Activated T-helper 2 cell treated with anti-CD3 and anti-CD28 coated beads, Interferon-gamma antibody, Interleukin-2, Interleukin-4, amounts not matched to agents 10 μg/mL and 5 μg/mL and 100 μg/mL, durations not matched to agents 14 hours and 24 hours and 36 hours (primary cell): ENCODE data around the gene DIAPH1. TPM values are rescaled to one million over a fixed set of nuclear protein-coding genes. Genes with fewer than 3 reads are reported as not detected.

Experiments
- DNase-seq: peaks from one replicate; pipeline ENCODE4 v3.0.0; 2021; ENCODE audit warnings: low spot score
- H3K27ac Mint-ChIP-seq: one replicate; pipeline ENCODE4 v1.8.0; 2021; ENCODE audit warnings: mixed read lengths
- H3K27me3 Mint-ChIP-seq: one replicate; pipeline ENCODE4 v1.8.0; 2021; ENCODE audit warnings: low read depth, mixed read lengths
- H3K36me3 Mint-ChIP-seq: one replicate; pipeline ENCODE4 v1.8.0; 2021; ENCODE audit warnings: low read depth, mixed read lengths
- H3K4me1 Mint-ChIP-seq: one replicate; pipeline ENCODE4 v1.8.0; 2021; ENCODE audit warnings: low read depth, mixed read lengths
- H3K4me3 Mint-ChIP-seq: one replicate; pipeline ENCODE4 v1.8.0; 2021; ENCODE audit warnings: low read depth, mild to moderate bottlenecking, moderate library complexity, mixed read lengths
- H3K9me3 Mint-ChIP-seq: one replicate; pipeline ENCODE4 v1.8.0; 2021; ENCODE audit warnings: mixed read lengths
- intact Hi-C: fragments of 100-400 bp; cut with micrococcal nuclease; formaldehyde crosslinking; loops from one replicate; pipeline ENCODE4 v1.15.1; 2023
- total RNA-seq: library from RNA; stranded (reverse); gene quantifications from 2 replicates; pipeline ENCODE4 v1.2.3, GENCODE V29; 2022

The DIAPH1 gene
- total RNA-seq, 1 donor from 2014 or later = 228 TPM

DNA sequence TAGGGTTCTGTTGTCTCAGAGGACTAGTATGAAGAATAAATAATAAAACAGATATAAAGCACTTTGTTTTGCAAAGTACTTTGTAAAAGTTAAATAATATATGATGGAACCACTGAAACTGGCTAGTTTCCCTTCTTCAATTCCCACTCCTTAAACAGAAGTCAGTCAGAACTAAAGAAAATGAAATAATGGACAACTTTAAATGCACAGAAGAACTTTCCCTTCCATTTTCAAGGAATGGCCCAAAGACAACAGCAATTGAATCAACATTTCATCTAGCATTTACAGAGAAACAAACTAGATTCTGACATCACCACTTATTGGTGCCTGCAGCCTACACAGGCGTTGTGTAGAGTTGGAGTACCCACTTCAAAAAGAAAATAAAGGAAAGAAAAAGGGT is 16.2 kb downstream of the DIAPH1 start:
- no peaks in the 10 kb centered on the region for H3K9me3 Mint-ChIP-seq
- H3K36me3 Mint-ChIP-seq = peaks cover 23% of the 10 kb centered on the region
- no peaks in the 10 kb centered on the region for H3K27me3 Mint-ChIP-seq
- H3K27ac Mint-ChIP-seq = peak overlapping the region; percentile 68
- intact Hi-C loops = no loop called here
- H3K4me3 Mint-ChIP-seq = peak overlapping the region; percentile 10
- DNase-seq = no peak
- peaks cover 74% of the 10 kb centered on the region for H3K4me1 Mint-ChIP-seq

DNA sequence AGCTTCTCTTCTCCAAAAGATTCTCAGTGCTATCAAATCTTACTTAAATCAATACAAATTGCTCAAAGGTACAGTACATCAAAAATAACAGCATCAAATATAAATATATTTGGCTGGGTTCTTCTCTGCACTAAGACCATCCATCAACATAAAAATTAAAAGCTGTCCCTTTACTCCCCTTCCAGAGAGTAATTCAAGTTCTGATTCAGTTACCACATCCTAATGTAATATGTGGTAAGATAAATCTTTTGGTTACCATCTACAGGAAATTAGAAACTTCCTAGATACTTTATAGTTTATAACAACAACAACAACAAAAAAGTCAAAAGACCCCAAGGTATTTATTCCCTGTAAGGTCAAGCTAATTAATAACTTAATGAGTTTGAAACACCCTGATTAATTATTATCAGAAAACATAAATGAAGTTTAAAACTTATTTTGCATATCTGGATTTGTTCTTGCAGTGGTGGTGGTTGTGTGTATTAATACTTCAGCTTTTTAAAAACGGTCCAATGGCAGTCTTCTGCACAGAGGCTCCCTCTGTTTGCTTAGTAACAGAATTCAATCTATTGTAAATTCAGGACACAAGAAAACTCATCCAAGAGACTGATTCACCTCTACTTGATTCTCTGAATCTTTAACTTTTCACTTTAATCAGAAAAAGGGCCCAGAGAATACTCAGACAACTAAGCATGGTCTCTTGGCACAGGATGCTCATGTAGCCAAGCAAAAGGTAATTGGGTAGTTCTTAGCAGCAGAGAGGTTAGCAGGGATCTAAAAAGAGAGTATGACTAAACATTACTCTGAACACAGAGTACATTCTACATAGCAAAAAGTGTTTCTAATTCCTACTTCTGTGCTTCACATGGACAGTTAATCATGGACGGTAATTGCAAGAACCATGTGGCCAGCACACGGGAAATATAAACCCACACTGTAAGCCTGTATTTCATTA is 20.1 kb downstream of the DIAPH1 start:
- no peak overlapping the region for H3K4me3 Mint-ChIP-seq
- peak overlapping the region; percentile 59 for H3K27ac Mint-ChIP-seq
- H3K9me3 Mint-ChIP-seq = no peaks in the 10 kb centered on the region
- H3K4me1 Mint-ChIP-seq = peaks cover 58% of the 10 kb centered on the region
- DNase-seq = no peak
- peaks cover 34% of the 10 kb centered on the region for H3K36me3 Mint-ChIP-seq
- H3K27me3 Mint-ChIP-seq = no peaks in the 10 kb centered on the region
- intact Hi-C loops = no loop called here

DNA sequence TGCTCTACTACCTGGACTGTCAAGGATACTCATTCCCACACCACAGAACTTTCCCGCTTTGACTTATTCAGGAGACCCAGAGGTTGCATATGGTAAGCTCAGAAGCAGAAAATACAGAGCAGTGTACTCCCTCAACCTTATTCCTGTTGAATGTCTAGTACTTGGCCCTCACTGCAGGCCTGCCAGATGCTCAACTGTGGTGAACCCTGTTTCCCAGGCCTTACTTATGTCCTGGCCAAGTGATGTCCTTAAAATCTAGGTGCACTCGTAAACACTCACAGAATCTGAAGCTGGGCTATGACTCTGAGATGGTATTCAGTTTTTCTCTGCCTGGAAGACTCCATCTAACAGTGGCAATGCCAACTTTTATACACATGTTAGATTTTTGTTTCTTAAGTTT is 21.0 kb downstream of the DIAPH1 start:
- peaks cover 53% of the 10 kb centered on the region for H3K4me1 Mint-ChIP-seq
- H3K9me3 Mint-ChIP-seq = no peaks in the 10 kb centered on the region
- no peaks in the 10 kb centered on the region for H3K27me3 Mint-ChIP-seq
- DNase-seq = no peak
- H3K27ac Mint-ChIP-seq = no peak overlapping the region
- intact Hi-C loops = no loop called here
- H3K36me3 Mint-ChIP-seq = peaks cover 33% of the 10 kb centered on the region
- no peak overlapping the region for H3K4me3 Mint-ChIP-seq

DNA sequence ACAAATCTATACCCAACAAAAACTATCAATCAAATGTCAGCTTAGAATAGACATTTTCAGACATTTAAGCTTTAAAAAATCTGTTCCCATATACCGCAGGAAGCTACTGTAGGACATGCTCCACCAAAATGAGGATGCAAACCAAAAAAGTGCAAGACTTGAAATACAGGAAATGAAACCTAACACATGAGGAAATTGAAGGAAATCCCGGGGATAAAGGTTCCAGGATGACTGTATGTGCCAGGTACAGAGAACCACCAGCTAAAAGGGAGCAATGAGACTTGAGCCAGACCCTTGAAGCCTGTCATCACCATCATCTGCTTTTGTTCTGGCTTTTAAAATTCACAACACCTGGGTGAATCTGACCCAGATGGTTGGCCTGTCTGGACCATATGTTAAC is 21.4 kb downstream of the DIAPH1 start:
- H3K27ac Mint-ChIP-seq = no peak overlapping the region
- no peaks in the 10 kb centered on the region for H3K9me3 Mint-ChIP-seq
- H3K27me3 Mint-ChIP-seq = no peaks in the 10 kb centered on the region
- intact Hi-C loops = no loop called here
- H3K4me1 Mint-ChIP-seq = peaks cover 54% of the 10 kb centered on the region
- H3K36me3 Mint-ChIP-seq = peaks cover 29% of the 10 kb centered on the region
- no peak overlapping the region for H3K4me3 Mint-ChIP-seq
- no peak for DNase-seq

DNA sequence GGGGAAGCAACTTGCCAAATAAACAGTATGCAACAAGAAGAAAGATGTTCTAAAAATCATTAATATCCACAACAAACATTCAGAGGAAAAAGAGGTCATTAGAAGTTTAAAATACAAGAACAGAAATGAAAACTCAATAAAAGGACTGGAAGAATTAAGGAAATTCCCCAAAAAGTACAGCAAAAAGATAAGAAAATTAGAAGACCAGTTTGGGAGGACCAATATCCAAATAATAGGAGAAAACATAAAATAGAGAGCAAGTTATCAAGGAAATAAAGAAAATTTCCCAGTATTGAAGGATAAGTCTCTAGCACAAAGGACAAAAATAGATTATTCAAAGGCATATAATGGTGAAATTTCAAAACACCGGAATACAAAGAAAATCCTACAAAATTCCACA is 21.9 kb downstream of the DIAPH1 start:
- Mint-ChIP-seq H3K27me3 (no peaks in the 10 kb centered on the region), H3K9me3 (no peaks in the 10 kb centered on the region), H3K4me1 (peaks cover 56% of the 10 kb centered on the region), H3K27ac (peak overlapping the region; percentile 1), H3K4me3 (no peak overlapping the region), H3K36me3 (peaks cover 32% of the 10 kb centered on the region)
- intact Hi-C loops = no loop called here
- no peak for DNase-seq

DNA sequence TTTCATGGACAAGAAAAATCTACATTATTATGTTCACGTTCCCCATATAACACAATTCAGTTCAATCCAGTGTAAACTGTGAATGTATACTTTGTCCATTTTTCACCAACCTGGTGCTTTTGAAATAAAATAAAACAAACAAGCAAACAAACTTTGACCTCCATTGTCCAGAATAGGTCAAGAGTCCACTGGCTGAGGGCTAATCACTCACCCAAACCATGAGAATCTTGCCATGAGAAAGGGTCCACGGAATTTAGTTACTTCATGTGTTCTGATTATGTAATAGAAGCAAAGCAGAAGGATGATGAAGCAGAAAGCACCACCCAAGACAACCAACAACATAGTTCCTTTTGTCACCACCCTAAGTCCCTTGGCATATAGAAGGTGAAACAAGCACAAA is 28.7 kb downstream of the DIAPH1 start:
- peaks cover 27% of the 10 kb centered on the region for H3K4me1 Mint-ChIP-seq
- no peak for DNase-seq
- H3K36me3 Mint-ChIP-seq = peaks cover 57% of the 10 kb centered on the region
- no peak overlapping the region for H3K27ac Mint-ChIP-seq
- no peak overlapping the region for H3K4me3 Mint-ChIP-seq
- intact Hi-C loops = no loop called here
- no peaks in the 10 kb centered on the region for H3K9me3 Mint-ChIP-seq
- H3K27me3 Mint-ChIP-seq = no peaks in the 10 kb centered on the region

DNA sequence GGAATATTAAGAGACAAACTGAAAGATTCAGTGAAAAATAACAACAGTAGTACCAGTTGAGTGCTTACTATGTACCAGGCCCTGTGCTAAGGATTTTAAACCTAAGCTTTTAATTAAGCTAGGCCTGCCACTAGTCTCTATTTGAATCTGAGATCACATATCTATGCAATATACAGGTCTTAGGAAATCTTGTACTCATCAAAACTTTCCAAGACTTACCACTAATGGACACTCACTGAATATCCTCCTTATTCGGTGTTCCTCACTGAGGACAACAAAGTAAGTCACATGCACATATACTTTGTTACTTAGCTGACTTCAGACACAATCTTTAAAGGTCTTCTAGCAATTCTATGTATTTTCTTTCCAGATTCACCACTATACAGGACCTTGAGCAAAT is 32.6 kb downstream of the DIAPH1 start:
- Mint-ChIP-seq H3K36me3 (peaks cover 77% of the 10 kb centered on the region), H3K27me3 (no peaks in the 10 kb centered on the region)

DNA sequence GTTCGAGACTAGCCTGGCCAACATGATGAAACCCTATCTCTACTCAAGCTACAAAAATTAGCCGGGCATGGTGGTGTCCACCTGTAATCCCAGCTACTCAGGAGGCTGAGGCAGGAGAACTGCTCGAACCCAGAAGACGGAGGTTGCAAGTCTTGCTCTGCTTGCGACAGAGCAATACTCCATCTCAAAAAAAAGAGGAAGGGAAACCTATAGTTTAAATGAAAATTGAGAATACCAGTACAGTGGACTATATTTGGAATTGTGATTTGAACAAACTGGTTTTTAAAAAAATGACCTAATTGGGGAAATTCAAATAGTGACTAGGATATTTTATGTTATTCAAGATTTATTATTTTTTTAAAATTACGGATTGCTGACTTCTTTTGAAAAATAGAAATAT is 33.2 kb downstream of the DIAPH1 start:
- Mint-ChIP-seq H3K4me1 (peaks cover 9% of the 10 kb centered on the region), H3K36me3 (peaks cover 77% of the 10 kb centered on the region), H3K27me3 (no peaks in the 10 kb centered on the region), H3K4me3 (no peak overlapping the region), H3K9me3 (no peaks in the 10 kb centered on the region), H3K27ac (no peak overlapping the region)
- no peak for DNase-seq
- intact Hi-C loops = no loop called here

More for the DNA sequence above, 32.6 kb downstream of the DIAPH1 start:
- peaks cover 14% of the 10 kb centered on the region for H3K4me1 Mint-ChIP-seq
- no peak overlapping the region for H3K4me3 Mint-ChIP-seq
- H3K9me3 Mint-ChIP-seq = no peaks in the 10 kb centered on the region
- no peak for DNase-seq
- H3K27ac Mint-ChIP-seq = no peak overlapping the region
- intact Hi-C loops = no loop called here

DNA sequence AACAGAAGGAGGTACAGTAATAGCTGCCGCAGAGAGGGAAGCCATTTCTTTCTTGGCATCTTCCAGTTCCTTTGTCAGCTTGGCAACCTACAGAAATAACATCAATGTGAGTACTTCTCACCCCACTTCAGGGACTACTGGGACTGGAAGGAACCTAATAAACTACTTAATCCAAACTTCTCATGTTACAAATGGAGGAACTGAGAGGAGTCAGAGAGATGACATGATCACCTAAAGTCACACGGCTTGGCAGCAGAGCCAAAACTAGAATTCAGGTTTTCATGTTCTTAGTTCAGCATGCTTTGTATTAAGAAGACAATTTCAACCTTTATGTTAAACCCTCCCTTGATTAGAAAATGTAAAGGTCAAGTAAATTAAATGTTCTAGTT is 44.7 kb downstream of the DIAPH1 start:
- Mint-ChIP-seq H3K27ac (no peak overlapping the region), H3K4me3 (no peak overlapping the region), H3K4me1 (no peaks in the 10 kb centered on the region), H3K27me3 (no peaks in the 10 kb centered on the region), H3K36me3 (peaks cover 83% of the 10 kb centered on the region), H3K9me3 (no peaks in the 10 kb centered on the region)
- no peak for DNase-seq
- intact Hi-C loops = no loop called here

DNA sequence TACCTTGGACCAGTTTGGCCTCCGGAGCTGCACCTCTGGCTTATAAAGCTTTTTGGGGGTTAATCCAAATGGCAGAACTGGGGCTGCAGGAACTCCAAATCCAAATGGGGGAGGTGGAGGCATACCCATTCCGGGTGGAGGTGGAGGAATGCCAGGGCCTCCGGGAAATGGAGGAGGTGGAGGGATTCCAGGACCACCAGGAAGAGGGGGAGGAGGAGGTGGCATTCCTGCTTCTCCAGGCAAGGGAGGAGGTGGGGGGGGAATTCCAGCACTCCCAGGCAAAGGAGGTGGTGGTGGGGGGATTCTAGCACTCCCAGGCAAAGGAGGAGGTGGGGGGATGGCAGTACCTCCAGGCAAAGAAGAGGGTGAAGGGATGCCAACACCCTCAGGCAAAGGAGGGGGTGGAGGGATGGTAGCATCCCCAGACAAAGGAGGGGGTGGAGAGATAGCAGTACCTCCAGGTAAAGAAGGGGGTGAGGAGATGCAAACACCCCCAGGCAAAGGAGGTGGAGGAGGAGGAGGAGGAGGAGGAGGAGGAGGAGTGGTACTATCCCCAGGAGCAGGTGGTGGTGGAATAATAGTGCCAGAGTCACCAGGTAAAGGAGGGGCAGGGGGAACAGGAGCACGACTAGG is 45.2 kb downstream of the DIAPH1 start:
- Mint-ChIP-seq H3K9me3 (no peaks in the 10 kb centered on the region), H3K27ac (no peak overlapping the region), H3K36me3 (peaks cover 81% of the 10 kb centered on the region), H3K4me1 (no peaks in the 10 kb centered on the region), H3K27me3 (no peaks in the 10 kb centered on the region), H3K4me3 (no peak overlapping the region)
- intact Hi-C loops = no loop called here
- DNase-seq = no peak

DNA sequence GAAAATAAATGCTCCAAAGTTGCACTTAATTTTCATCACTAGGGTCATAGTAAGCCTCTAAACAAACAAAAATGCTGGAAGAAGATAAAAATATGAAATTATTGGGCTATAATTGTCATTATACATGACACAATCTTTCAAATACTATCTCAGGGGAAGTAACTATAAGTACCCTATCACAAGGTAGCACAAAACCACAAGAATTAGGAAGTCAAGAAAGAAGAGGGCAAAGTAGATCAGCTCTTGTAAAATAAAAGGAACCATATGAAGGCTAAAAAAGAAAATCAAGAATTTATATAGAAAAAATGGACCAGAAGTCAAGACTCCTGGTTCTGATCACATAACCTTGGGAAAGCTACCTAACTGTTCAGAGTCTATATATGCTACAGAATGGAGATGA is 48.1 kb downstream of the DIAPH1 start:
- Mint-ChIP-seq H3K27me3 (no peaks in the 10 kb centered on the region), H3K9me3 (no peaks in the 10 kb centered on the region), H3K36me3 (peaks cover 74% of the 10 kb centered on the region), H3K27ac (no peak overlapping the region), H3K4me3 (no peak overlapping the region), H3K4me1 (peaks cover 6% of the 10 kb centered on the region)
- intact Hi-C loops = no loop called here
- DNase-seq = no peak

DNA sequence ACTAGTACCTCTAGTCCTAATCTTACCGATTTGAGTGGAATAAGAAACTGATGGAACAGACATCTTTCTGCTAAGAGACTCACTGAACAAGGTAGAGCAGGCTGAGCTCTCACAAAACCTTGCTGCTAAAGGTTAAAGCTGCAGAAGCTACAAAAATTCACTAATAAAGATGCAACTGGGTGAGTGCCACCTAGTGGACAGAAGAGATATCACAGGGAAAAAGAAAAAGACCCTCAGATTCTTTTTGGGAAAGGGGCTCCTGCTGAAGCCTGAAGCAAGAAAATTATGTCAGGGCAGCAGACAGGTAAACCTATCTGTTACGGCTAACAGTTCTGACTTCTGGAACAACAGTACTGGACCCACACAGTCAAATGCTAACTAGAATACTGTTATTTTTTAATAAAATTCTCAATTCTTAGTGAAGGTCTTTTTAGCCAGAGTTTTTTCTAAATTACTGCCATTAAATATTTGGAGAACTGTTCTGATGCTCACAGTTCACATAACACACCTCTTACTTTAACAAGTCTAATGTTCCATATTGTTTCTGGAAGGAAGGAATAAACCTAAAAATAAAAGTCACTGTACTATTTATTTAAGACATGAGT is 51.2 kb downstream of the DIAPH1 start:
- Mint-ChIP-seq H3K36me3 (peaks cover 85% of the 10 kb centered on the region), H3K27ac (no peak overlapping the region), H3K9me3 (no peaks in the 10 kb centered on the region), H3K27me3 (no peaks in the 10 kb centered on the region), H3K4me1 (peaks cover 19% of the 10 kb centered on the region), H3K4me3 (no peak overlapping the region)
- no peak for DNase-seq
- intact Hi-C loops = no loop called here
